Uterus (tissue), 4 donors: ENCODE measurements around the gene RB1. TPM values are rescaled to one million over a fixed set of nuclear protein-coding genes. Genes with fewer than 3 reads are reported as not detected.

Source experiments
- DNase-seq, 2 donors: peaks; one replicate each; pipeline ENCODE4 v3.0.0-alpha.2; 2019 to 2020
- H3K27ac ChIP-seq, 2 donors: fragments of 200-600 bp; sonication (generic); 1 replicate in 1 of 2; 2 replicates in 1 of 2; pipeline ENCODE4 v1.5.1; 2016 to 2018
- H3K27me3 ChIP-seq, 2 donors: fragments of 200-600 bp; sonication (generic); one replicate each; pipeline ENCODE4 v1.5.1; 2018 to 2019; ENCODE audit warnings: control low read depth in 1 of 2
- H3K36me3 ChIP-seq, 2 donors: fragments of 200-600 bp; sonication (generic); one replicate each; pipeline ENCODE4 v1.5.1; 2019; ENCODE audit warnings: control low read depth in 1 of 2
- H3K4me1 ChIP-seq, 2 donors: fragments of 200-600 bp; sonication (generic); one replicate each; pipeline ENCODE4 v1.5.1; 2018 to 2019; ENCODE audit warnings: control low read depth in 1 of 2
- H3K4me3 ChIP-seq, 2 donors: fragments of 200-600 bp; sonication (generic); 1 replicate in 1 of 2; 2 replicates in 1 of 2; pipeline ENCODE4 v1.5.1; 2018 to 2019; ENCODE audit warnings: mild to moderate bottlenecking in 1 of 2
- H3K9me3 ChIP-seq, 2 donors: fragments of 200-600 bp; sonication (generic); one replicate each; pipeline ENCODE4 v1.5.1; 2019; ENCODE audit warnings: control low read depth in 1 of 2
- POLR2A ChIP-seq, 2 donors: fragments of 450-650 bp; IDR thresholded peaks; one replicate each; pipeline ENCODE4 v1.6.1; 2016; ENCODE audit warnings: antibody characterized with exemption in 2 of 2, mild to moderate bottlenecking in 1 of 2, moderate library complexity in 1 of 2
- intact Hi-C: fragments of 100-400 bp; cut with DNase I; formaldehyde crosslinking; loops from one replicate; pipeline ENCODE4 v1.15.1; 2023; ENCODE audit warnings: low total_unique reads
- total RNA-seq, 4 donors: library from RNA; depleted of rRNA in 3 of 4; stranded (reverse); fragments of >200 nt in 3 of 4; gene quantifications; one replicate each; pipeline versions ENCODE4 v1.1.0 to v1.2.4, GENCODE V29; 2014 to 2023
- TF ChIP-seq, protein P1 (sequence below), 4 experiments: fragments of 200-600 bp in 2 of 4; fragments of 450-650 bp in 2 of 4; sonication (generic) in 2 of 4; IDR thresholded peaks; one replicate each; pipeline ENCODE4 v1.5.1; 2016 to 2019; ENCODE audit warnings: antibody characterized with exemption in 4 of 4, mild to moderate bottlenecking in 2 of 4, moderate library complexity in 1 of 4
- donor health status: DM: yes; HTN: yes; CAD: no.

The RB1 gene
- total RNA-seq, 4 donors from 2014 or later, result 27.4 to 58.1 (median 33.9) TPM

DNA sequence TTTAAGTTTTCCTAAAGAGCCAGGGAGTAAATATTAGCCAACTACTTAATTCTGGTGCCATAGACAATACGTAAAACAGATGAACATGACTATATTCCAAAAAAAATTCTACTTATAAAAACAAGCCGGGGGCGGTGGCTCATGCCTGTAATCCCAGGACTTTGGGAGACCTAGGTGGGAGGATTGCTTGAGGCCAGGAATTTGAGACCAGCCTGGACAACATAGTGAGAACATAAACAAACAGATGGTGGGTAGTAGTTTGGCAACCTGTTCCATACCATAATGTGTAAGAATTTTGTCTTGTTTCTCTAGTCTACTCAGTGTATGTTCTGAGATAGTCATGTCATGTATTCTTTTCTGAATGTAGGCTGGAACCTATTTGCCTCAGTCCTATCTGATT, 45.1 kb upstream of the RB1 start:
- no peak overlapping the region for H3K27ac ChIP-seq
- intact Hi-C loops, result no loop called here
- H3K4me1 ChIP-seq, result no peaks in the 10 kb centered on the region
- no peaks in the 10 kb centered on the region for H3K36me3 ChIP-seq
- no peaks in the 10 kb centered on the region for H3K9me3 ChIP-seq
- no peak overlapping the region for H3K4me3 ChIP-seq
- no peaks in the 10 kb centered on the region for H3K27me3 ChIP-seq
- DNase-seq, result no peak
- no peak for TF ChIP-seq POLR2A (IDR thresholded peaks at IDR 0.05)
- TF ChIP-seq, protein P1, sequence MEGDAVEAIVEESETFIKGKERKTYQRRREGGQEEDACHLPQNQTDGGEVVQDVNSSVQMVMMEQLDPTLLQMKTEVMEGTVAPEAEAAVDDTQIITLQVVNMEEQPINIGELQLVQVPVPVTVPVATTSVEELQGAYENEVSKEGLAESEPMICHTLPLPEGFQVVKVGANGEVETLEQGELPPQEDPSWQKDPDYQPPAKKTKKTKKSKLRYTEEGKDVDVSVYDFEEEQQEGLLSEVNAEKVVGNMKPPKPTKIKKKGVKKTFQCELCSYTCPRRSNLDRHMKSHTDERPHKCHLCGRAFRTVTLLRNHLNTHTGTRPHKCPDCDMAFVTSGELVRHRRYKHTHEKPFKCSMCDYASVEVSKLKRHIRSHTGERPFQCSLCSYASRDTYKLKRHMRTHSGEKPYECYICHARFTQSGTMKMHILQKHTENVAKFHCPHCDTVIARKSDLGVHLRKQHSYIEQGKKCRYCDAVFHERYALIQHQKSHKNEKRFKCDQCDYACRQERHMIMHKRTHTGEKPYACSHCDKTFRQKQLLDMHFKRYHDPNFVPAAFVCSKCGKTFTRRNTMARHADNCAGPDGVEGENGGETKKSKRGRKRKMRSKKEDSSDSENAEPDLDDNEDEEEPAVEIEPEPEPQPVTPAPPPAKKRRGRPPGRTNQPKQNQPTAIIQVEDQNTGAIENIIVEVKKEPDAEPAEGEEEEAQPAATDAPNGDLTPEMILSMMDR (IDR thresholded peaks at IDR 0.05), result no peak

DNA sequence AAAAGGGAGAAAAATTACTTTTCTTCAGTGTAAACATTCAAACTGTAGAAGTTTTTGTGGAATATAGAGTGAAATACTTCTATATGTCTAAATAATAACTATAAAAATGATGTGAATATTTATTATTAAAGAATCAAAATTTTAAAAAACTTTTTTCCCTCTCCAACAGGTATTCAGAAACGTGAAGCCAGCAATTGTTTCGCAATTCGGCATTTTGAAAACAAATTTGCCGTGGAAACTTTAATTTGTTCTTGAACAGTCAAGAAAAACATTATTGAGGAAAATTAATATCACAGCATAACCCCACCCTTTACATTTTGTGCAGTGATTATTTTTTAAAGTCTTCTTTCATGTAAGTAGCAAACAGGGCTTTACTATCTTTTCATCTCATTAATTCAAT, 42.6 kb upstream of the RB1 start:
- Histone ChIP-seq H3K9me3 (no peaks in the 10 kb centered on the region), H3K27me3 (no peaks in the 10 kb centered on the region), H3K4me1 (no peaks in the 10 kb centered on the region), H3K4me3 (no peak overlapping the region), H3K27ac (no peak overlapping the region), H3K36me3 (no peaks in the 10 kb centered on the region)
- intact Hi-C loops, result no loop called here
- no peak for DNase-seq
- no peak for TF ChIP-seq POLR2A (IDR thresholded peaks at IDR 0.05)

DNA sequence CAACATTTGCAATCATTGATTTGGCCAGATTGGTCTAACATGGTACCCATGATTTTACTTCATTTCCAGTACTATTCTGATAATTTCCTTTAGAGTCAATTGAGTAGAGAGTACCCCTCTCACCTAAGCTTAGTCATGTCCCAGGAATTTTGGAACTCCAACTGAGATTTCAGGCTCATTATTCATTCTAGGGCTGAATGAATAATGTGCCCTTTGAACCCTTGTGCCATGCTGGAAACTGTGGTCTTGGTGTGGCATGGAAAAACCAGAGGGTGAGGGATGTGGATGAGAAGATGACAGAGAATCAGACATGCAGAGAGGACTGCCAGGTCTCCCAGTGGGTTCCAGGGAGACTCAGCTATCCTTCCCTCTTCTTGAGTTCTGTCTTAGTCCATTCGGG, 40.4 kb upstream of the RB1 start:
- H3K36me3 ChIP-seq, result no peaks in the 10 kb centered on the region

DNA sequence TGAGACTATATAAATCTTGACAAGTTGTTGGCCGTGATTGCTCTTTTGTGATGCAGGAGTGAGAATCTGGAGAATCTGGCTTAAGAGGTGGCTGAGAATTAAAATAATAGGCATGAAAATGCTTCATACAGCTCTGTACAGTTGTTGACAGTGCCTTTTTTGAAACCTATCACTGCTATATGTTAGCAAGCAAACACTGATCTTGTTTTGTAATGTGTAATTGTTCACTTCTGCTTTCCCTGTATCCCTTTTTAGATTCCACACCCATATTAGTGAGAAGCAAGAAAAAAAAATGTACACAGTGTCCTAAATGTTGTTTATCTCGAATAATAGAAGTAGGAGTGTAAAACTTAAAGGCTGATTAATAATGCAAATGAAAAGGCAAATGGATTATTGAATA, 39.5 kb upstream of the RB1 start:
- Histone ChIP-seq H3K27me3 (no peaks in the 10 kb centered on the region), H3K36me3 (no peaks in the 10 kb centered on the region), H3K4me3 (no peak overlapping the region), H3K4me1 (no peaks in the 10 kb centered on the region), H3K9me3 (no peaks in the 10 kb centered on the region), H3K27ac (no peak overlapping the region)
- intact Hi-C loops, result no loop called here
- TF ChIP-seq, protein P1 (IDR thresholded peaks at IDR 0.05), result no peak
- TF ChIP-seq POLR2A (IDR thresholded peaks at IDR 0.05), result no peak
- DNase-seq, result no peak

More for the DNA sequence above, 40.4 kb upstream of the RB1 start:
- DNase-seq, result no peak
- no peak for TF ChIP-seq POLR2A (IDR thresholded peaks at IDR 0.05)
- TF ChIP-seq, protein P1 (IDR thresholded peaks at IDR 0.05), result no peak
- Histone ChIP-seq H3K4me3 (no peak overlapping the region), H3K9me3 (no peaks in the 10 kb centered on the region), H3K4me1 (no peaks in the 10 kb centered on the region), H3K27me3 (no peaks in the 10 kb centered on the region), H3K27ac (no peak overlapping the region)
- intact Hi-C loops, result no loop called here

DNA sequence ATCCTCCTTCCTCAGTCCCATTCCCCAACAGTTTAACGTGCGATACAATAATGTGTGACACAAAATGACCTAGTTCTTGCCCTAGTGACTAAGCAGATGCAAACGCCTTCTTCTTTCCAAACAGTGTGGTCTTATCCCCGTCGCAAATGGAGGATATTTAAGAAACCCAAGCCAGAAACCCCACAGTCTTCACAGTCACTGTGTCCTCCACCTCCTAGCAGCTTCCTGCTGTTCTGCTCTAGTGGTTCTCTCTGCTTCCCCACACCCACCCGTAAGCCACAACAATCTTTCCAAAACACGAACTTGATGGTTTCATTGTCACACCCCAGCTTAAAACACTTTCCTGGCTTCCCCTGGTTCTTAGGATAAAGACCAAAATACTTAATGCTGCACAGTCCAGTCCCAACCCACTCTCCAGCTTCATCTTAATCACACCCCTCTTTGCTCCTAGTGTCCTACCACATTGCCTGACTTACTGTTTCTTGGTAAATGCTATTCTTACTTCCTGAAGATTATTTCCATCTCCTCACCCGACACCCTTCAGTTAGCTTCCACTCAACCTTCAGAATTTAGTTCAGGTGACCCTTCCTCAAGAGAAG, 38.2 kb upstream of the RB1 start:
- H3K36me3 ChIP-seq, result no peaks in the 10 kb centered on the region
- no peak for DNase-seq
- TF ChIP-seq POLR2A (IDR thresholded peaks at IDR 0.05), result no peak
- TF ChIP-seq, protein P1 (IDR thresholded peaks at IDR 0.05), result no peak

DNA sequence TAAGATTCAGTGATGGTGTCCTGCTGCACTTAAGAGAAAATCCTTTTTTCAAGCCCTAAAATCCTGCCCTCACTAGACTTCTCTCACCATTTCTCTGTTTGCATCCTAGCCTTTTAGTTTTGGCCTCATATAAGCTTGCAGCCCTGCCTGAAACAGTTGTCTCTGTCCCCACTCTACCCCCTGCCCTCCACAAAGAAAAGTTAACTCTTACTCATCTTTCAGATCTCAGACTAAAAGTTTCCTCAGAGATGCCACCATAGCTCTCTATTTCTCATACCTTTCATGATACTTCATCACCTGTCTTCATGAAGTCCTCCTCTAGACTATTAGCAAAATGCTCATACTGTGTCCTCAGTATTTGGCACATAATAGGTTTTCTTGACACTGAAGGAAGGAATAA, 37.4 kb upstream of the RB1 start:
- no peak overlapping the region for H3K4me3 ChIP-seq
- no peak overlapping the region for H3K27ac ChIP-seq
- intact Hi-C loops, result no loop called here
- DNase-seq, result no peak
- no peaks in the 10 kb centered on the region for H3K36me3 ChIP-seq
- H3K4me1 ChIP-seq, result no peaks in the 10 kb centered on the region
- H3K9me3 ChIP-seq, result no peaks in the 10 kb centered on the region
- H3K27me3 ChIP-seq, result no peaks in the 10 kb centered on the region
- TF ChIP-seq, protein P1 (IDR thresholded peaks at IDR 0.05), result no peak
- TF ChIP-seq POLR2A (IDR thresholded peaks at IDR 0.05), result no peak

More for the DNA sequence above, 38.2 kb upstream of the RB1 start:
- H3K27me3 ChIP-seq, result no peaks in the 10 kb centered on the region
- intact Hi-C loops, result no loop called here
- no peak overlapping the region for H3K4me3 ChIP-seq
- H3K27ac ChIP-seq, result no peak overlapping the region
- no peaks in the 10 kb centered on the region for H3K4me1 ChIP-seq
- H3K9me3 ChIP-seq, result no peaks in the 10 kb centered on the region
